Stomach smooth muscle (tissue), 2 donors: ENCODE data around the gene GABRG3.

ENCODE experiments used
- H3K27ac ChIP-seq: one replicate; pipeline ENCODE4 v1.7.0; 2013; ENCODE audit warnings: mild to moderate bottlenecking, low read length, inconsistent platforms
- H3K27me3 ChIP-seq, 2 donors: one replicate each; pipeline ENCODE4 v1.7.0; 2013; ENCODE audit warnings: low read length in 2 of 2; ENCODE audit not compliant: insufficient read depth in 2 of 2, control insufficient read depth in 1 of 2
- H3K36me3 ChIP-seq, 2 donors: one replicate each; pipeline ENCODE4 v1.7.0; 2013; ENCODE audit warnings: low read length in 2 of 2; ENCODE audit not compliant: control insufficient read depth in 2 of 2, insufficient read depth in 2 of 2
- H3K4me1 ChIP-seq: one replicate; pipeline ENCODE4 v1.7.0; 2013; ENCODE audit warnings: low read length; ENCODE audit not compliant: control insufficient read depth, insufficient read depth
- H3K4me3 ChIP-seq, 2 donors: one replicate each; pipeline ENCODE4 v1.7.0; 2013; ENCODE audit warnings: low read length in 2 of 2
- H3K9ac ChIP-seq, 2 donors: one replicate each; pipeline ENCODE4 v1.7.0; 2013; ENCODE audit warnings: low read length in 2 of 2, mild to moderate bottlenecking in 1 of 2
- H3K9me3 ChIP-seq, 2 donors: one replicate each; pipeline ENCODE4 v1.7.0; 2013; ENCODE audit warnings: low read length in 2 of 2; ENCODE audit not compliant: control insufficient read depth in 2 of 2
- donor health status: healthy.
- donor health status: Pancreatic carcinoma.

Gene GABRG3

GRCh38 chr15:27317736-27318135 is 346.8 kb downstream of the GABRG3 start:
- H3K27ac ChIP-seq: no peak overlapping the region
- no peaks in the 10 kb centered on the region for H3K27me3 ChIP-seq
- no peaks in the 10 kb centered on the region for H3K4me1 ChIP-seq
- no peak overlapping the region for H3K4me3 ChIP-seq
- no peak overlapping the region for H3K9ac ChIP-seq
- no peaks in the 10 kb centered on the region for H3K36me3 ChIP-seq
- H3K9me3 ChIP-seq: no peaks in the 10 kb centered on the region

- H3K9me3 ChIP-seq: peaks cover 2 to 13% of the 10 kb centered on the region in 2 donors
- no peak overlapping the region for H3K4me3 ChIP-seq
- peaks cover 2 to 7% of the 10 kb centered on the region in 2 donors for H3K27me3 ChIP-seq
- no peaks in the 10 kb centered on the region for H3K36me3 ChIP-seq
- no peak overlapping the region for H3K27ac ChIP-seq
- H3K4me1 ChIP-seq: no peaks in the 10 kb centered on the region
- H3K9ac ChIP-seq: no peak overlapping the region
Observed at GRCh38 chr15:27323801-27324200, 352.8 kb downstream of the GABRG3 start.

- Histone ChIP-seq H3K27ac (no peak overlapping the region), H3K27me3 (peaks cover 2 to 7% of the 10 kb centered on the region in 2 donors), H3K9ac (no peak overlapping the region), H3K9me3 (peaks cover 2 to 13% of the 10 kb centered on the region in 2 donors), H3K36me3 (no peaks in the 10 kb centered on the region), H3K4me1 (no peaks in the 10 kb centered on the region), H3K4me3 (no peak overlapping the region)
Observed at GRCh38 chr15:27324886-27325615, 354.1 kb downstream of the GABRG3 start.

- Histone ChIP-seq H3K9me3 (peaks cover 2 to 13% of the 10 kb centered on the region in 2 donors), H3K27ac (no peak overlapping the region), H3K4me3 (no peak overlapping the region), H3K27me3 (peaks cover 2 to 7% of the 10 kb centered on the region in 2 donors), H3K9ac (no peak overlapping the region), H3K36me3 (no peaks in the 10 kb centered on the region), H3K4me1 (no peaks in the 10 kb centered on the region)
Observed at GRCh38 chr15:27327467-27328025, 356.6 kb downstream of the GABRG3 start.

GRCh38 chr15:27328186-27328585 is 357.2 kb downstream of the GABRG3 start:
- Histone ChIP-seq H3K4me1 (no peaks in the 10 kb centered on the region), H3K27me3 (peaks cover 2 to 7% of the 10 kb centered on the region in 2 donors), H3K36me3 (no peaks in the 10 kb centered on the region), H3K27ac (no peak overlapping the region), H3K9me3 (peaks cover 2 to 13% of the 10 kb centered on the region in 2 donors), H3K4me3 (no peak overlapping the region), H3K9ac (no peak overlapping the region)

GRCh38 chr15:27328608-27329007 is 357.6 kb downstream of the GABRG3 start:
- H3K36me3 ChIP-seq: no peaks in the 10 kb centered on the region
- no peak overlapping the region for H3K27ac ChIP-seq
- H3K9me3 ChIP-seq: peaks cover 0 to 12% of the 10 kb centered on the region in 2 donors
- H3K27me3 ChIP-seq: peaks cover 2 to 7% of the 10 kb centered on the region in 2 donors
- no peak overlapping the region for H3K4me3 ChIP-seq
- H3K9ac ChIP-seq: no peak overlapping the region
- H3K4me1 ChIP-seq: no peaks in the 10 kb centered on the region

GRCh38 chr15:27330326-27330725 is 359.3 kb downstream of the GABRG3 start:
- Histone ChIP-seq H3K4me3 (no peak overlapping the region), H3K27me3 (peaks cover 2 to 7% of the 10 kb centered on the region in 2 donors), H3K36me3 (no peaks in the 10 kb centered on the region), H3K27ac (no peak overlapping the region), H3K9ac (no peak overlapping the region), H3K9me3 (peaks cover 0 to 7% of the 10 kb centered on the region in 2 donors), H3K4me1 (no peaks in the 10 kb centered on the region)

GRCh38 chr15:27336676-27337075 is 365.7 kb downstream of the GABRG3 start:
- Histone ChIP-seq H3K27me3 (no peaks in the 10 kb centered on the region), H3K4me1 (no peaks in the 10 kb centered on the region), H3K36me3 (no peaks in the 10 kb centered on the region), H3K9ac (no peak overlapping the region), H3K27ac (no peak overlapping the region), H3K4me3 (no peak overlapping the region), H3K9me3 (no peaks in the 10 kb centered on the region)

- Histone ChIP-seq H3K36me3 (no peaks in the 10 kb centered on the region), H3K9ac (no peak overlapping the region), H3K9me3 (no peaks in the 10 kb centered on the region), H3K27me3 (no peaks in the 10 kb centered on the region), H3K4me3 (no peak overlapping the region), H3K4me1 (no peaks in the 10 kb centered on the region), H3K27ac (no peak overlapping the region)
Observed at GRCh38 chr15:27339138-27339537, 368.2 kb downstream of the GABRG3 start.

GRCh38 chr15:27341780-27342343 is 370.9 kb downstream of the GABRG3 start:
- Histone ChIP-seq H3K4me3 (no peak overlapping the region), H3K9me3 (no peaks in the 10 kb centered on the region), H3K36me3 (no peaks in the 10 kb centered on the region), H3K9ac (no peak overlapping the region), H3K27ac (no peak overlapping the region), H3K4me1 (no peaks in the 10 kb centered on the region), H3K27me3 (no peaks in the 10 kb centered on the region)

GRCh38 chr15:27342991-27343390 is 372.0 kb downstream of the GABRG3 start:
- Histone ChIP-seq H3K36me3 (no peaks in the 10 kb centered on the region), H3K4me3 (no peak overlapping the region), H3K27ac (no peak overlapping the region), H3K9me3 (no peaks in the 10 kb centered on the region), H3K9ac (no peak overlapping the region), H3K27me3 (no peaks in the 10 kb centered on the region), H3K4me1 (no peaks in the 10 kb centered on the region)
